ENCODE results near the gene PRM3. TPM values are rescaled to one million over a fixed set of nuclear protein-coding genes. Genes with fewer than 3 reads are reported as not detected.

The PRM3 gene
- total RNA-seq, 2 experiments from 2014 or later, result not detected

GRCh38 chr16:11238272-11239202 is 34.9 kb downstream of the PRM3 start:
- ChIA-PET CTCF (ENCODE audit: unreplicated experiment) (no interaction called here), POLR2A (interaction anchor here (1.1 kb wide), 1 partner anchor 18 kb away, joined by 4 read pairs; the partner anchor contains the start of gene SOCS1)
- intact Hi-C loops (cut with micrococcal nuclease; ENCODE audit: unreplicated experiment), result no loop called here
- no TSS peak for BruUV-seq (replicated peaks)
- Histone ChIP-seq H3K9me2 (ENCODE audit: insufficient read depth, low read length) (no peaks in the 10 kb centered on the region), H3K27ac (ENCODE audit: low read depth, low read length, poor library complexity, severe bottlenecking) (no peak overlapping the region), H3K79me2 (ENCODE audit: insufficient read depth, low read depth, low read length) (no peaks in the 10 kb centered on the region), H3K4me3 (ENCODE audit: low read depth, low read length, poor library complexity, severe bottlenecking) (no peak overlapping the region), H3K9me3 (ENCODE audit: low read length) (no peaks in the 10 kb centered on the region), H3K36me3 (ENCODE audit: insufficient read depth, low read length) (no peaks in the 10 kb centered on the region), H3K4me1 (ENCODE audit: insufficient read depth, low read length, poor library complexity, severe bottlenecking) (peaks cover 16% of the 10 kb centered on the region), H2AFZ (ENCODE audit: low read length) (no peak overlapping the region), H4K20me1 (ENCODE audit: insufficient read depth, low read length) (no peaks in the 10 kb centered on the region), H3K4me2 (ENCODE audit: low read length) (no peak overlapping the region)
- TF ChIP-seq, protein P1, sequence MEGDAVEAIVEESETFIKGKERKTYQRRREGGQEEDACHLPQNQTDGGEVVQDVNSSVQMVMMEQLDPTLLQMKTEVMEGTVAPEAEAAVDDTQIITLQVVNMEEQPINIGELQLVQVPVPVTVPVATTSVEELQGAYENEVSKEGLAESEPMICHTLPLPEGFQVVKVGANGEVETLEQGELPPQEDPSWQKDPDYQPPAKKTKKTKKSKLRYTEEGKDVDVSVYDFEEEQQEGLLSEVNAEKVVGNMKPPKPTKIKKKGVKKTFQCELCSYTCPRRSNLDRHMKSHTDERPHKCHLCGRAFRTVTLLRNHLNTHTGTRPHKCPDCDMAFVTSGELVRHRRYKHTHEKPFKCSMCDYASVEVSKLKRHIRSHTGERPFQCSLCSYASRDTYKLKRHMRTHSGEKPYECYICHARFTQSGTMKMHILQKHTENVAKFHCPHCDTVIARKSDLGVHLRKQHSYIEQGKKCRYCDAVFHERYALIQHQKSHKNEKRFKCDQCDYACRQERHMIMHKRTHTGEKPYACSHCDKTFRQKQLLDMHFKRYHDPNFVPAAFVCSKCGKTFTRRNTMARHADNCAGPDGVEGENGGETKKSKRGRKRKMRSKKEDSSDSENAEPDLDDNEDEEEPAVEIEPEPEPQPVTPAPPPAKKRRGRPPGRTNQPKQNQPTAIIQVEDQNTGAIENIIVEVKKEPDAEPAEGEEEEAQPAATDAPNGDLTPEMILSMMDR (conservative IDR thresholded peaks at IDR 0.05; ENCODE audit: low read length), result no peak
- no peak for TF ChIP-seq EZH2phosphoT487 (IDR thresholded peaks at IDR 0.05; ENCODE audit: borderline replicate concordance, low read depth, low read length)
- DNase-seq (ENCODE audit: low spot score), result no peak

DNA sequence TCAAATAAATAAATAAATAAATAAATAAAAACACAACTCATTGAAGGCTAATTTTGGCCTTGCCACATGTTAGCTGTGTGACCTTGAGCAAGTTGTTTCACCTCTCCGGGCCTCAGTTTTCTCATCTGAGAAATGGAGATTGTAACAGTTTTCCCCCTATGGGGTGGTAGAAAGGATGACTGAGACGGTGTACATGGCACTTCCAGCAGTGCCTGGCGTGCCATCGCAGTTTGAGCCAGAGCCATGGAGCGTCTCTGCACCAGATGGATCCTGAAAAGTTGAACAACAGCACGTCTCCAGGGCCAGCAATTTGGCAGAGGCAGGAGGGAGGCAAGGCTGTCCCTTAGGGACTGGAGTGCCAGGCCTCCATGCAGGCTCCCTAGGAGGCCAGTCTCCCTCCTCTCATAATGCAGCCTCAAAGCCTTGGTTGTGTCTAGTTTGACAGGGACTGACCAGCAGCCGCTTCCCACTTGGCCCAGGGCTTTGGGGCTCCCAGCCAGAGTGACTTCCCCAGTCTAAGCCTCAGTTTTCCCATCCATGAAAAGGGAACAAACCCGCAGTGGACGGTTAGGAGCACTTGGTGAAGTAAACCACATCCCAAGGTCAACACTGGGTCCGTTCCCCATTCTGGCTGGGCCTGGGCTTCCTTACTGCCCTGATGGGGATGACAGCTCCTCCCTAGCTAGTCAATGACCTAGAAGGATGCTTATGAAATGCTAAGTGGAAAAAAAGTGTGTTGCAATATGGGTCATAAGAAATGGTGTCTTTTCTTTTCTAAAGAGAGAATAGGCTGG is 36.8 kb downstream of the PRM3 start:
- BruUV-seq (replicated peaks), result no TSS peak
- POLR2A ChIA-PET, result interaction anchor here (0.6 to 1.1 kb wide), 3 partner anchors 9 to 142 kb away, joined by 3 read pairs; no protein-coding TSS in a partner anchor
- Histone ChIP-seq H3K79me2 (ENCODE audit: insufficient read depth, low read depth, low read length) (no peaks in the 10 kb centered on the region), H3K4me3 (ENCODE audit: low read depth, low read length, poor library complexity, severe bottlenecking) (no peak overlapping the region), H3K9me3 (ENCODE audit: low read length) (no peaks in the 10 kb centered on the region), H2AFZ (ENCODE audit: low read length) (no peak overlapping the region), H3K36me3 (ENCODE audit: insufficient read depth, low read length) (no peaks in the 10 kb centered on the region), H3K9me2 (ENCODE audit: insufficient read depth, low read length) (no peaks in the 10 kb centered on the region), H3K27ac (ENCODE audit: low read depth, low read length, poor library complexity, severe bottlenecking) (no peak overlapping the region), H4K20me1 (ENCODE audit: insufficient read depth, low read length) (no peaks in the 10 kb centered on the region), H3K4me1 (ENCODE audit: insufficient read depth, low read length, poor library complexity, severe bottlenecking) (peaks cover 27% of the 10 kb centered on the region), H3K4me2 (ENCODE audit: low read length) (no peak overlapping the region)
- CTCF ChIA-PET (ENCODE audit: unreplicated experiment), result interaction anchor here (0.9 kb wide), 1 partner anchor 18 kb away, joined by 5 read pairs; no protein-coding TSS in a partner anchor
- no peak for DNase-seq (ENCODE audit: low spot score)
- intact Hi-C loops (cut with micrococcal nuclease; ENCODE audit: unreplicated experiment), result no loop called here
- no peak for TF ChIP-seq EZH2phosphoT487 (IDR thresholded peaks at IDR 0.05; ENCODE audit: borderline replicate concordance, low read depth, low read length)
- TF ChIP-seq, protein P1 (conservative IDR thresholded peaks at IDR 0.05; ENCODE audit: low read length), result no peak
